Hepatocyte (in vitro differentiated cells): ENCODE results near the gene TEX26.

ENCODE experiments used
- CTCF ChIP-seq: fragments of 200-600 bp; sonication (generic); IDR thresholded peaks from 2 replicates; pipeline ENCODE4 v1.5.1; 2016; ENCODE audit warnings: antibody characterized with exemption, mild to moderate bottlenecking; ENCODE audit not compliant: poor library complexity
- EZH2 ChIP-seq: fragments of 200-600 bp; sonication (generic); IDR thresholded peaks from 2 replicates; pipeline ENCODE4 v1.6.1; 2016; ENCODE audit warnings: antibody characterized with exemption, mild to moderate bottlenecking, borderline replicate concordance
- EZH2phosphoT487 ChIP-seq: fragments of 200-600 bp; sonication (generic); IDR thresholded peaks from one replicate; pipeline ENCODE4 v1.6.1; 2018; ENCODE audit warnings: antibody characterized with exemption, mild to moderate bottlenecking, low read depth, moderate library complexity; ENCODE audit not compliant: unreplicated experiment, severe bottlenecking

GRCh38 chr13:30934381-30934780 is 1.9 kb downstream of the TEX26 start:
- no peak for TF ChIP-seq CTCF
- TF ChIP-seq EZH2: no peak
- TF ChIP-seq EZH2phosphoT487: no peak
